ENCODE results near the gene PCED1B. TPM values are rescaled to one million over a fixed set of nuclear protein-coding genes. Genes with fewer than 3 reads are reported as not detected.

The PCED1B gene
- total RNA-seq, 1 donor from 2014 or later, result 0.41 TPM

- no peak overlapping the region for H3K27ac Mint-ChIP-seq
- no peak overlapping the region for H3K4me3 Mint-ChIP-seq
- H3K4me1 Mint-ChIP-seq (ENCODE audit: unreplicated experiment), result no peaks in the 10 kb centered on the region
- H3K9me3 Mint-ChIP-seq, result no peaks in the 10 kb centered on the region
- H3K27me3 Mint-ChIP-seq, result no peaks in the 10 kb centered on the region
- DNase-seq (ENCODE audit: extremely low spot score, unreplicated experiment), result no peak
- no peaks in the 10 kb centered on the region for H3K36me3 Mint-ChIP-seq
- TF ChIP-seq, protein P1, sequence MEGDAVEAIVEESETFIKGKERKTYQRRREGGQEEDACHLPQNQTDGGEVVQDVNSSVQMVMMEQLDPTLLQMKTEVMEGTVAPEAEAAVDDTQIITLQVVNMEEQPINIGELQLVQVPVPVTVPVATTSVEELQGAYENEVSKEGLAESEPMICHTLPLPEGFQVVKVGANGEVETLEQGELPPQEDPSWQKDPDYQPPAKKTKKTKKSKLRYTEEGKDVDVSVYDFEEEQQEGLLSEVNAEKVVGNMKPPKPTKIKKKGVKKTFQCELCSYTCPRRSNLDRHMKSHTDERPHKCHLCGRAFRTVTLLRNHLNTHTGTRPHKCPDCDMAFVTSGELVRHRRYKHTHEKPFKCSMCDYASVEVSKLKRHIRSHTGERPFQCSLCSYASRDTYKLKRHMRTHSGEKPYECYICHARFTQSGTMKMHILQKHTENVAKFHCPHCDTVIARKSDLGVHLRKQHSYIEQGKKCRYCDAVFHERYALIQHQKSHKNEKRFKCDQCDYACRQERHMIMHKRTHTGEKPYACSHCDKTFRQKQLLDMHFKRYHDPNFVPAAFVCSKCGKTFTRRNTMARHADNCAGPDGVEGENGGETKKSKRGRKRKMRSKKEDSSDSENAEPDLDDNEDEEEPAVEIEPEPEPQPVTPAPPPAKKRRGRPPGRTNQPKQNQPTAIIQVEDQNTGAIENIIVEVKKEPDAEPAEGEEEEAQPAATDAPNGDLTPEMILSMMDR (conservative IDR thresholded peaks at IDR 0.05), result no peak
Observed at GRCh38 chr12:47236109-47236714, 156.8 kb downstream of the PCED1B start.

DNA sequence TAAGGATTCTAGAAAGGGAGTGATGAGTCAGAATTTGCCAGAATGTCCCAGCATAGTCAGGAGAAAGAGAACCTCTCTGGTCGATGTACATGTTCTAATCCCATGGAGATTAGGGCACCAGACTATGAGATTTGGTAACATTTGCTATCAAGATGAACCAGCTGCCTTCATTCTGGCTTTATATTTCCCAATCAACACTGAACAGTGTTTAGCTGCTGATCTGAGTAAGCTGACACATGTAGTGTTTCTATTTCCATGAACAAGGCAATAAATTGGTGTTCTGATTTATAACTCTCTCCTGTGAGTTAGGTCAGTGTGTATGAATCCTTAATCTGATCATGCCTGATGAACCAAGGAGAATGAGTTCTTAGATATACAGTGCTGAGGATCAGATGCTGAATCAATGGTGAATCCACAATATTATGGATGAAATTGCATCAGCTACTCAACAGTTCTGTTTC is 158.4 kb downstream of the PCED1B start:
- DNase-seq (ENCODE audit: extremely low spot score, unreplicated experiment), result no peak
- TF ChIP-seq, protein P1 (conservative IDR thresholded peaks at IDR 0.05), result no peak
- no peaks in the 10 kb centered on the region for H3K27me3 Mint-ChIP-seq
- no peaks in the 10 kb centered on the region for H3K4me1 Mint-ChIP-seq (ENCODE audit: unreplicated experiment)
- H3K27ac Mint-ChIP-seq, result no peak overlapping the region
- H3K36me3 Mint-ChIP-seq, result no peaks in the 10 kb centered on the region
- H3K4me3 Mint-ChIP-seq, result no peak overlapping the region
- H3K9me3 Mint-ChIP-seq, result no peaks in the 10 kb centered on the region

- Mint-ChIP-seq H3K9me3 (no peaks in the 10 kb centered on the region), H3K27ac (no peak overlapping the region)
Observed at GRCh38 chr12:47238669-47239114, 159.3 kb downstream of the PCED1B start.

GRCh38 chr12:47242426-47242825 is 163.0 kb downstream of the PCED1B start:
- no peaks in the 10 kb centered on the region for H3K9me3 Mint-ChIP-seq
- H3K27me3 Mint-ChIP-seq, result no peaks in the 10 kb centered on the region
- DNase-seq (ENCODE audit: extremely low spot score, unreplicated experiment), result no peak
- no peaks in the 10 kb centered on the region for H3K36me3 Mint-ChIP-seq
- H3K4me1 Mint-ChIP-seq (ENCODE audit: unreplicated experiment), result no peaks in the 10 kb centered on the region
- no peak overlapping the region for H3K27ac Mint-ChIP-seq
- TF ChIP-seq, protein P1 (conservative IDR thresholded peaks at IDR 0.05), result no peak
- H3K4me3 Mint-ChIP-seq, result no peak overlapping the region

More at GRCh38 chr12:47238669-47239114, 159.3 kb downstream of the PCED1B start:
- DNase-seq (ENCODE audit: extremely low spot score, unreplicated experiment), result no peak
- TF ChIP-seq, protein P1 (conservative IDR thresholded peaks at IDR 0.05), result no peak
- Mint-ChIP-seq H3K27me3 (no peaks in the 10 kb centered on the region), H3K36me3 (no peaks in the 10 kb centered on the region), H3K4me1 (ENCODE audit: unreplicated experiment) (no peaks in the 10 kb centered on the region), H3K4me3 (no peak overlapping the region)

DNA sequence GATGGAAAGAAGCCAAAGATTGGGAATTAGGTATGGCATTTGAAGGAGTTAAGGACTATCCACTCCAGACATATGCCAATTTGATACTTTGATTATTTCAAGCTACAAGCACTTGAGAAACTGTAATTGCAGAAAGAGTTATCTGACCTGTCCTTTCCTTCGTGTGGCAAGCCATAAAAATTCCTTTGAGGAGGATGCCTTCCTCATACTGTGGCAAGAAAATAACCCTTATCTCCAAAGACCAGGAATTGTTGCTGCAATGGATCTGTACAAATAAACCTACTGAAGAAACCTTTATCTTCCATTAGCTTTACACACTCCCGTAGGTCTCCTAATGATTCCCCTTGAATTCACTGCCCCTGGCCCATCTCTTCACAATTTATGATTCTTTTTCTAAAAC is 165.4 kb downstream of the PCED1B start:
- TF ChIP-seq, protein P1 (conservative IDR thresholded peaks at IDR 0.05), result no peak
- H3K27ac Mint-ChIP-seq, result no peak overlapping the region
- DNase-seq (ENCODE audit: extremely low spot score, unreplicated experiment), result no peak
- H3K4me3 Mint-ChIP-seq, result no peak overlapping the region
- no peaks in the 10 kb centered on the region for H3K9me3 Mint-ChIP-seq
- peaks cover 6% of the 10 kb centered on the region for H3K4me1 Mint-ChIP-seq (ENCODE audit: unreplicated experiment)
- H3K27me3 Mint-ChIP-seq, result no peaks in the 10 kb centered on the region
- no peaks in the 10 kb centered on the region for H3K36me3 Mint-ChIP-seq
